Suprapubic skin (tissue), 4 donors: ENCODE data around the gene ARHGAP29. TPM values are rescaled to one million over a fixed set of nuclear protein-coding genes. Genes with fewer than 3 reads are reported as not detected.
A peak's percentile ranks its signal among the peaks of the same experiment; 100 is the strongest.

ENCODE experiments used
- DNase-seq, 2 donors: peaks; one replicate each; pipeline ENCODE4 v3.0.0-alpha.2; 2019; ENCODE audit warnings: low spot score in 2 of 2
- H3K27ac ChIP-seq: fragments of 200-600 bp; sonication (generic); one replicate; pipeline ENCODE4 v1.5.1; 2019
- H3K27me3 ChIP-seq: fragments of 200-600 bp; sonication (generic); one replicate; pipeline ENCODE4 v1.5.1; 2019
- H3K36me3 ChIP-seq: fragments of 200-600 bp; sonication (generic); one replicate; pipeline ENCODE4 v1.5.1; 2019
- H3K4me1 ChIP-seq: fragments of 200-600 bp; sonication (generic); one replicate; pipeline ENCODE4 v1.5.1; 2019
- H3K4me3 ChIP-seq: fragments of 200-600 bp; sonication (generic); one replicate; pipeline ENCODE4 v1.5.1; 2019; ENCODE audit warnings: mild to moderate bottlenecking
- H3K9me3 ChIP-seq: fragments of 200-600 bp; sonication (generic); one replicate; pipeline ENCODE4 v1.5.1; 2019
- EP300 ChIP-seq: sonication (generic); formaldehyde crosslinking; IDR thresholded peaks from one replicate; pipeline ENCODE4 v1.6.1; 2017; ENCODE audit warnings: antibody characterized with exemption
- POLR2A ChIP-seq, 2 donors: fragments of 450-650 bp; IDR thresholded peaks; one replicate each; pipeline ENCODE4 v1.6.1; 2017; ENCODE audit warnings: antibody characterized with exemption in 2 of 2, mild to moderate bottlenecking in 2 of 2, moderate library complexity in 2 of 2
- POLR2AphosphoS5 ChIP-seq, 3 donors: sonication (generic); formaldehyde crosslinking; IDR thresholded peaks; one replicate each; pipeline ENCODE4 v1.6.1; 2017; ENCODE audit warnings: antibody characterized with exemption in 3 of 3
- WGBS: methylation state at CpG from one replicate; pipeline ENCODE4 v1.1.5; 2018; 5-methylcytosine and 5-hydroxymethylcytosine counted together
- total RNA-seq, 4 donors: library from RNA; depleted of rRNA; stranded (reverse); fragments of >200 nt; gene quantifications; one replicate each; pipeline ENCODE4 v1.1.0, GENCODE V29; 2016
- TF ChIP-seq, protein P1 (sequence below), 2 donors: fragments of 200-600 bp in 1 of 2; fragments of 450-650 bp in 1 of 2; sonication (generic) in 1 of 2; IDR thresholded peaks; one replicate each; pipeline ENCODE4 v1.5.1; 2016 to 2019; ENCODE audit warnings: antibody characterized with exemption in 2 of 2, mild to moderate bottlenecking in 1 of 2, moderate library complexity in 1 of 2

The ARHGAP29 gene
- 10 to 100 TPM; 23.4 to 38.3 (median 28.6) TPM for total RNA-seq

- TF ChIP-seq EP300 (no peak), POLR2AphosphoS5 (IDR thresholded peaks at IDR 0.05) (no peak), POLR2A (IDR thresholded peaks at IDR 0.05) (peak; percentile 22 to 63)
- TF ChIP-seq, protein P1, sequence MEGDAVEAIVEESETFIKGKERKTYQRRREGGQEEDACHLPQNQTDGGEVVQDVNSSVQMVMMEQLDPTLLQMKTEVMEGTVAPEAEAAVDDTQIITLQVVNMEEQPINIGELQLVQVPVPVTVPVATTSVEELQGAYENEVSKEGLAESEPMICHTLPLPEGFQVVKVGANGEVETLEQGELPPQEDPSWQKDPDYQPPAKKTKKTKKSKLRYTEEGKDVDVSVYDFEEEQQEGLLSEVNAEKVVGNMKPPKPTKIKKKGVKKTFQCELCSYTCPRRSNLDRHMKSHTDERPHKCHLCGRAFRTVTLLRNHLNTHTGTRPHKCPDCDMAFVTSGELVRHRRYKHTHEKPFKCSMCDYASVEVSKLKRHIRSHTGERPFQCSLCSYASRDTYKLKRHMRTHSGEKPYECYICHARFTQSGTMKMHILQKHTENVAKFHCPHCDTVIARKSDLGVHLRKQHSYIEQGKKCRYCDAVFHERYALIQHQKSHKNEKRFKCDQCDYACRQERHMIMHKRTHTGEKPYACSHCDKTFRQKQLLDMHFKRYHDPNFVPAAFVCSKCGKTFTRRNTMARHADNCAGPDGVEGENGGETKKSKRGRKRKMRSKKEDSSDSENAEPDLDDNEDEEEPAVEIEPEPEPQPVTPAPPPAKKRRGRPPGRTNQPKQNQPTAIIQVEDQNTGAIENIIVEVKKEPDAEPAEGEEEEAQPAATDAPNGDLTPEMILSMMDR (IDR thresholded peaks at IDR 0.05): no peak
- Histone ChIP-seq H3K36me3 (no peaks in the 10 kb centered on the region), H3K9me3 (no peaks in the 10 kb centered on the region), H3K4me3 (peak within 1 kb of the TSS; percentile 84), H3K27ac (peak within 1 kb of the TSS; percentile 92), H3K27me3 (peaks cover 20% of the 10 kb centered on the region), H3K4me1 (peaks cover 30% of the 10 kb centered on the region)
- 31% methylated on average over 15 of the region's 88 CpGs for WGBS
- peak; percentile 83 to 85 for DNase-seq
Observed at GRCh38 chr1:94237291-94238226, at the start of gene ARHGAP29. ARHGAP29 (minus strand) TSS chr1:94237584; CDS start chr1:94231611, 5,973 bp downstream.

GRCh38 chr1:94286864-94287437, 49.6 kb upstream of the ARHGAP29 start:
- TF ChIP-seq EP300: no peak
- TF ChIP-seq POLR2AphosphoS5 (IDR thresholded peaks at IDR 0.05): no peak
- TF ChIP-seq POLR2A (IDR thresholded peaks at IDR 0.05): no peak
- TF ChIP-seq, protein P1 (IDR thresholded peaks at IDR 0.05): no peak
- WGBS: 88% methylated on average over 3 of the region's 3 CpGs
- H3K27ac ChIP-seq: no peak overlapping the region
- H3K9me3 ChIP-seq: no peaks in the 10 kb centered on the region
- H3K27me3 ChIP-seq: peaks cover 3% of the 10 kb centered on the region
- no peaks in the 10 kb centered on the region for H3K36me3 ChIP-seq
- no peak for DNase-seq
- H3K4me3 ChIP-seq: no peak overlapping the region
- H3K4me1 ChIP-seq: no peaks in the 10 kb centered on the region

- Histone ChIP-seq H3K27me3 (peaks cover 3% of the 10 kb centered on the region), H3K27ac (no peak overlapping the region), H3K4me3 (no peak overlapping the region), H3K36me3 (no peaks in the 10 kb centered on the region), H3K9me3 (no peaks in the 10 kb centered on the region), H3K4me1 (no peaks in the 10 kb centered on the region)
- TF ChIP-seq EP300: no peak
- TF ChIP-seq POLR2A (IDR thresholded peaks at IDR 0.05): no peak
- no peak for TF ChIP-seq POLR2AphosphoS5 (IDR thresholded peaks at IDR 0.05)
- TF ChIP-seq, protein P1 (IDR thresholded peaks at IDR 0.05): no peak
- no peak for DNase-seq
- 79% methylated on average over 4 of the region's 4 CpGs for WGBS
Observed at GRCh38 chr1:94285031-94285654, 47.8 kb upstream of the ARHGAP29 start.

- H3K27ac ChIP-seq: no peak overlapping the region
Observed at GRCh38 chr1:94284476-94284875, 47.1 kb upstream of the ARHGAP29 start.

GRCh38 chr1:94283462-94283861, 46.1 kb upstream of the ARHGAP29 start:
- no peaks in the 10 kb centered on the region for H3K36me3 ChIP-seq
- DNase-seq: no peak
- H3K4me3 ChIP-seq: no peak overlapping the region
- H3K27ac ChIP-seq: no peak overlapping the region
- 70% methylated on average over 1 of the region's 1 CpG for WGBS
- TF ChIP-seq POLR2AphosphoS5 (IDR thresholded peaks at IDR 0.05) (no peak), EP300 (no peak), POLR2A (IDR thresholded peaks at IDR 0.05) (no peak)
- TF ChIP-seq, protein P1 (IDR thresholded peaks at IDR 0.05): no peak
- H3K4me1 ChIP-seq: no peaks in the 10 kb centered on the region
- H3K9me3 ChIP-seq: no peaks in the 10 kb centered on the region
- H3K27me3 ChIP-seq: peaks cover 3% of the 10 kb centered on the region

More at GRCh38 chr1:94284476-94284875, 47.1 kb upstream of the ARHGAP29 start:
- no peak overlapping the region for H3K4me3 ChIP-seq
- 63% methylated on average over 2 of the region's 2 CpGs for WGBS
- H3K27me3 ChIP-seq: peaks cover 3% of the 10 kb centered on the region
- no peak for TF ChIP-seq EP300
- no peaks in the 10 kb centered on the region for H3K9me3 ChIP-seq
- H3K36me3 ChIP-seq: no peaks in the 10 kb centered on the region
- no peaks in the 10 kb centered on the region for H3K4me1 ChIP-seq
- DNase-seq: no peak
